NCI-H1092 treated with DMSO at 0.1 percent for 48 hours (cell line): Measurements from ENCODE around the gene SFXN5.

Experiments used
- DNase-seq: peaks from one replicate; lab custom pipeline; 2025; lab: John Stamatoyannopoulos, UW

The SFXN5 gene

DNA sequence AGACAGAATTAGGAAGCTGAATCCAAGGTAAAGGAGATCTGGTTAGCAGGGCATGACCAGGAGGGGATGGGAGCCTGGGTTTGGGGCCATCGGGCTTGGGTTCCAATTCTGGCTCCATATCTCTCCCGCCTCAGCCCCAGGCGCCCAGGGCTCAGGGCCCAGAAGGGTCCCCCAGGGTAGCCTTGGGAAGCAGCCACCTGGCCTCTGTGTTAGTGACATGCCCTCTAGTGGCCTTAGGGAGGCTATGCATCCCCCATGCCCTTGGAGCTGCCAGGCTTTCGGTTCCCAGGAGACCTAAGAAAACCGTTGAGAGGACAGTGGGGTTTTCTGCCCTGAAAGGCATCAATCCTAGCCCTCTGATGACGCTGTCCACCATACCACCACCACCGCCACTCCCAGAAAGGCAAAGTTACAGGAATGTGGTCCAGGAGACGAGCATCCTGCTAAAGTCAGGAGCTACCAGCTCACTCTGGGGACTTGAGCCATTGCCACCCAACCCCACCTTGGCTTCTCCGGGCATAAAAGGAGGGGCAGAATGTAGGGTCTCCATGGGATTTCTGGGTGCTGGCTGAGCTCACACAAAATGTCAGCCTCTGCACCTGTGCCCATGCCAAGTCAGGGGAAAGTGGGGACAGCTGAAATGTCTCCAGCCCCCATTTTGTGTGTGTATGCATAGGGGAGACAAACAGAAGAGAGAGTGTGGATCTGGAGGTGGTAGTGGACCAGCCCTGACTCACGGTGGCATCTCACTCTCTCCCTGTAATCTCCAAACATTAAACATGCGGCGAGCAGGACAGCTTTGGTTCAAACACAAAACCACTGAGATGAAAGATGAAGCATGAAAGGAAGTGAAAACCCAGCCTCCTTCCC lies 97.7 kb downstream of the SFXN5 start:
- peak; percentile 25 for DNase-seq

DNA sequence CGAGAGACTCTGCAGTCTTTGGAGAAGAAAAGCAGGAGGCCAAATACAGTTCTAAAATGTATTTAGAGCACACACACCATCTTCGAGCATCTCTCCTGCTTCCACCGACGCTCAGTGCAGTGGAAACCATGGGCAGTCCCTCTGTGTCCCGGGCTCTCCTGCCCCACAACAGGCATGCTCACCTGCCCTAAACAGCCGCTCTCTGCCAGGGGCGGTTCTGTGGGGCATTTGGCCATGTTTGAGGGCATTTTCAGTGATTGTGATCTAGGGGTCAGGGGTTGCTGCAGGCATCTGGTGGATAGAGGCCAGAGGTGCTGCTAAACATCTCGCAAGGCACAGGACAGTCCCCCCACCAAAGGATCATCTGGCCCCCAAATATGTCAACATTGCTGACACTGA lies 98.4 kb downstream of the SFXN5 start:
- no peak for DNase-seq

DNA sequence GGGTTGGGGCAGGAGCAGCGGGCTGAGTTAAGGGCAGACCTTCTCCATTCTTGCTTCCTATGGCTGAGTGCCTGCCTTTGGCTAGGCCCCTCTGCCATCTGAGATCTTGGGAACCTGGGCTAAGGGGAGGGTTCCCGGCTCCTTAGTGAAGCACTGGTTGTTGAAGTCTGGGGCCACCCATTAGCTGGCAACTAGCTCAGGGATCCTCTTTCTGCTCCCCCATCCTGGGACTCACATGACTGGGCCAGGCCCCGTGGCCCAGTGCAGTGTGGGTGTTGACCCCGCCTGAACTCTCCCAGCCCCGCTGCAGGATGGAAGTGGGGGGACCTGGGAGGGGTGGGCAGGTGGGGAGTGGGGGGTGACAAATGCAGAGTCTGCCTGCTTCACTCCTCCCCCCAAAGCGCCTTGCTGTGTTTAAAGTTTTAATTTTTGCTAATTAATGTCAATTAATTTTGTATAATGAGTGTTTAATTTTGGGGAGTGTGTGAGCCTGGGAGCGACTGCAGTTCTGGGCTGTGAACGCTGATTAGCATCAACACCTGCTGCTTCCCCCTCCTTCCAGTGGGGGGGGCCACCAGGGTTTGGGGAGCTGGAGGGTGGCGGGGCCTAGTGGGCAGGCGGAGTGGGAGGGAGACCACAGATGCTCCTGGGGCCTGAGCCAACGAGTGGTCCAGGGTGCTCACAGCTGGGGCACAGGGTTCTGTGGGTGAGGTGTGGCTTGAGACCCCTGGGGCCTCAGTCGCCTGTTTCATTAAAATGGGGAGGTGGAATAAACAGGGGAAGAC lies 99.0 kb downstream of the SFXN5 start:
- DNase-seq: no peak

GRCh38 chr2:72971036-72971435 lies 100.5 kb downstream of the SFXN5 start:
- no peak for DNase-seq

DNA sequence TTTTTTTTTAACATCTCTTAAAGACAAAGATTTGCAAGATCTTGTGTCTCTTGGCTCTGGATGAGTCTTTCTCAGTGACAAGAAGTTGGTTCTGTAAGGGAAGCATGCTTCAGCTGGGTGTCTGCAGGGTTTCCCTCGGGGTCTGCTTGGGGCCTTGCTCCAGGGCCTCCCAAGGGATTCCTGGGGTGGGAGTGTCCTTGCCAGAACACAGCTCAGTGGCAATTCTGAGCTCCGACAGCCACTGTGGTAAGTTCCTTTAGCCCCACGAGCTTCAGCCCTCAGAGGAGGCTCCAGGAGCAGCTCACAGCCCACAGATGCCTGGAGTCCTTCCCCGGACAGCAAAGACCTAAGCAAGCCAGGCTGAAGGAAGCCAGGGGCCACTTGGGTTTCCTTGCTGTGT lies 101.8 kb downstream of the SFXN5 start:
- DNase-seq: no peak

DNA sequence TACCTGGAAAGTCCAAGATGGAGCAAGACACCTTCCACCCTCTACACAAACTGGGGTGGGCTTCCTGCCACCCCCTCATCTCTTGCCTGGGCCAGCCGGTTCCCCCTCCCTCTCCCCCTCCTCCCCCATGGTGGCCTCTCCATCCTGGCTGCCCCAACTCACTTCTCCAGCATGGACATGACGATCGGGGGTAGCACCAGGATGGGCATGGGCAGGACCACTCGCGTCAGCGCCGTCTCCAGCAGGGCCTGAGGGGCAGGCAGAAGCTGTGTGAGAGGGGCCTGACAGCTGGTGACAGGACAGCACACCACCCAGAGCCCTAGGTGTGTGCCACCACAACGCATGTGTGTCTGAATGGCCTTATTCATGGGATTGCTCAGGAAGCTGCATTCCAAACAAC lies 103.2 kb downstream of the SFXN5 start:
- no peak for DNase-seq

GRCh38 chr2:72965770-72966450 lies 105.6 kb downstream of the SFXN5 start:
- no peak for DNase-seq

DNA sequence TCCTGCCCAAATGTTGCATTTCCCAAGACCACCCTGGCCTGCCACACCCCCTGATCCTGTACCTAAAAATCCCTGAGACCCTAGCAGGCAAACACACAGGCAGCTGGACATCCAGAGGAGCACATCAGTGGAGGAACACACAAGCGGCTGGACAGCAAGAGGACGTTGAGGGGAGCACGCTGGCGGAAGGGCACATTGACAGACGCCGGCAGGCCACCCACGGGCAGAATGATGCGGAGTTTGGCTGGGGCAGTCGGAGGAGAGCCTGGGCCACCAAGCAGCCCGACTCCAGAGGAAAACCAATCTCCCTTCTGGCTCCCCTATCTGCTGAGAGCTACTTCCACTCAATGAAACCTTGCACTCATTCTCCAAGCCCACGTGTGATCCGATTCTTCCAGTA lies 106.5 kb downstream of the SFXN5 start:
- DNase-seq: no peak

DNA sequence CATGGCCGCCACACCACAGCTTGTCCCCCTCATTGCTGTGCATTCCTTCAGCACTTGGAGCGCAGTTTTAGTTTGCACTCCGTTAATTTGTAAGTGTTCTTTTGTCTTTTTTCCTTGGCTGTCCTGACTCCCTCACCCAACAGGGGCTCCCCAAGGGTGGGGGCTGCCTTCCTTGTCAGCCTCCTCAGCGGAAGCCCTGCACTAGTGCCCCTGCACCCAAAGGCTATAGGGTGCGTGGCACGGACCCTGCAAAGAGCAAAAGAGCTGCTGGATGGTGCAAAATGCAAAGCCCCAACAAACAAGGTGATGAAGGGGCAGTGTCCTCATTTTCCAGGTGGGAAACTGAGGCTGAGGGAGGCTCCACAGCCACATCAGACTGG lies 107.4 kb downstream of the SFXN5 start:
- no peak for DNase-seq

DNA sequence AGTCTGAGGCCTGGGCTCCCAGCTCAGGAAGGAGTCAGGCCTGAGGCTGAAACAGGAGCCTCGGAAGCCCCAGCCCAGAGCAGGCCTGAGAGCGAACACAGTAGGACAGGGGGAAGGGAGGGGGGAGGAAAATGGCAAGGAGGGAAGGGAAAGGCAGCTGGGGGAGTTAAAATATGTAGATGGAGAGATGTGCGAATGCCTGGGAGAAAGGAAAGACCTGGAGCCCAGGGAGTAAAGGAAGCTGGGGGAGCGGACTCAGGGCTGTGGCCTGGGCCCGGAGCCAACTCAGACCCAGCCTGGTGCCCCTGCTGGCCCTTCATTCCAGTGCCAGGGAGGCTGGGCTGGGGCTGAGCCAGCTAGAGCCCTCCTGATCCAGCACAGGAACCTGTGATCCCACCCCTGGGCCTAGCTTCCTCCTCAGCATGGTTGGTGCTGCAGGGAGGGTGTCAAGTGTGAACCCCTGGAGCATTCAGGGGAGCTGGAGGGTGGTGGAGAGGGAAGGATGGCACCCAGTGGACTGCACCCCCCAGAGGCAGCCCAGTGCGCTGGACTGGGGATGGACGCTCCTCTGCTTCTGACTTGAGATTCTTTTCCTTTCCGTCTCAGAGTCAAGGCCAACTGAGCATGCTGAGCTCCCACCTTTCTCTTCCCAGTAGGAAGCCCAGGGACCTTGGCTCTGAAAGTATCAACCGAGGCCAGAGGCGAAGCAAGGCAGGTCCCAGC lies 107.9 kb downstream of the SFXN5 start:
- no peak for DNase-seq

- DNase-seq: no peak
Measured at GRCh38 chr2:72962911-72963310, 108.6 kb downstream of the SFXN5 start.

DNA sequence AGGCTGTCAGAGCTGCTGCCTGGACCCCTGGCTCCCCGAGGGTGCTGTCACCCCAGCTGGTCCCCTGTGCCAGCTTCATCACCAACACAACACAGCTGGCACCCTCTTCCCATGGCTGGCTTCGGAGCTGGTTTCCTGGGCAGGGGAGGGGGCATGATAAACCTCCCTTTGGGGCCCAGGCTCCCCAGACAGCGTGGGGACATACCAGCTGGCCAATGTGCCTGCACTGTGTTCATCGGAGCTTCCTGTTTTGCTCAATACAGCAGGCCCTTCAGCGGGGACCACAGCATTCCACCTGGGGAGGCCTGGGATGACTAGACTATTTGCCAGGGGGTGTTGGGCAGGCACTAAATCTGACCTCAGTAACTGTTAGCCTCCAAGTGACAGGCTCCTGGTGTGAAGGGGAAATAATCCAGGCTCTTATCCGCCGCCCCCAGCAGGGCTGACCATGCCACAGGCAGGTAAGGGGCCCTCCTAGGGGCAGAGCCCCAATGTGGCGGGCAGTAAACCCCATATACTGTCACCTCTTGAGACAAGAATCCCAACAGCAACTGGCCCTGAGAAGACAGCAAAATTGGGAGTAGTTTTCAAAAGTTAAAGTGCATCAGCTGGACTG lies 109.6 kb downstream of the SFXN5 start:
- DNase-seq: no peak

- no peak for DNase-seq
Measured at GRCh38 chr2:72961036-72961720, 110.3 kb downstream of the SFXN5 start.

GRCh38 chr2:72959995-72960981 lies 111.2 kb downstream of the SFXN5 start:
- DNase-seq: no peak

GRCh38 chr2:72959554-72959953 lies 112.0 kb downstream of the SFXN5 start:
- no peak for DNase-seq

- no peak for DNase-seq
Measured at GRCh38 chr2:72958542-72959385, 112.7 kb downstream of the SFXN5 start.

- DNase-seq: no peak
Measured at GRCh38 chr2:72956936-72957335, 114.6 kb downstream of the SFXN5 start.

DNA sequence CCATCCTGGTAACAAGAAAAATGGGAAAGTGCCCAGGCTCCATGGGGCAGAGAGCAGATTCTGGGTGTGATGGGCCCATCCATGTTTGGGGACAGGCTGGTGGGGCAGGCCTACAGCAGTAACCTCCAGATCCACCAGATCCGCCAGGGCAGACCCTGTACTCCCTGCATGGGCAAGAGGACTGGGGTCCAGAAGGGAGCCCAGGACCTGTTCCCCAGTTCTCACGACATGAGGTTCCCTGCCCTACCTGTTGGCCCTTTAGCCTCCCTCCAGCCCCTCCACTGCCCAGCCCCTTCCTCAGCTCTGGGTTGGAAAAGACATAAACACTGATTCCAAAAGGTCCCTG lies 115.5 kb downstream of the SFXN5 start:
- no peak for DNase-seq
